Uterus (tissue), 4 donors: ENCODE data around the gene FYTTD1. TPM values are rescaled to one million over a fixed set of nuclear protein-coding genes. Genes with fewer than 3 reads are reported as not detected.
A peak's percentile ranks its signal among the peaks of the same experiment; 100 is the strongest.

Experiments
- DNase-seq, 2 donors: peaks; one replicate each; pipeline ENCODE4 v3.0.0-alpha.2; 2019 to 2020
- H3K27ac ChIP-seq, 2 donors: fragments of 200-600 bp; sonication (generic); 1 replicate in 1 of 2; 2 replicates in 1 of 2; pipeline ENCODE4 v1.5.1; 2016 to 2018
- H3K27me3 ChIP-seq, 2 donors: fragments of 200-600 bp; sonication (generic); one replicate each; pipeline ENCODE4 v1.5.1; 2018 to 2019; ENCODE audit warnings: control low read depth in 1 of 2
- H3K36me3 ChIP-seq, 2 donors: fragments of 200-600 bp; sonication (generic); one replicate each; pipeline ENCODE4 v1.5.1; 2019; ENCODE audit warnings: control low read depth in 1 of 2
- H3K4me1 ChIP-seq, 2 donors: fragments of 200-600 bp; sonication (generic); one replicate each; pipeline ENCODE4 v1.5.1; 2018 to 2019; ENCODE audit warnings: control low read depth in 1 of 2
- H3K4me3 ChIP-seq, 2 donors: fragments of 200-600 bp; sonication (generic); 1 replicate in 1 of 2; 2 replicates in 1 of 2; pipeline ENCODE4 v1.5.1; 2018 to 2019; ENCODE audit warnings: mild to moderate bottlenecking in 1 of 2
- H3K9me3 ChIP-seq, 2 donors: fragments of 200-600 bp; sonication (generic); one replicate each; pipeline ENCODE4 v1.5.1; 2019; ENCODE audit warnings: control low read depth in 1 of 2
- CTCF ChIP-seq, 4 experiments: fragments of 200-600 bp in 2 of 4; fragments of 450-650 bp in 2 of 4; sonication (generic) in 2 of 4; IDR thresholded peaks; one replicate each; pipeline ENCODE4 v1.5.1; 2016 to 2019; ENCODE audit warnings: antibody characterized with exemption in 4 of 4, mild to moderate bottlenecking in 2 of 4, moderate library complexity in 1 of 4
- POLR2A ChIP-seq, 2 donors: fragments of 450-650 bp; IDR thresholded peaks; one replicate each; pipeline ENCODE4 v1.6.1; 2016; ENCODE audit warnings: antibody characterized with exemption in 2 of 2, mild to moderate bottlenecking in 1 of 2, moderate library complexity in 1 of 2
- intact Hi-C: fragments of 100-400 bp; cut with DNase I; formaldehyde crosslinking; loops from one replicate; pipeline ENCODE4 v1.15.1; 2023; ENCODE audit warnings: low total_unique reads
- total RNA-seq, 4 donors: library from RNA; depleted of rRNA in 3 of 4; stranded (reverse); fragments of >200 nt in 3 of 4; gene quantifications; one replicate each; pipeline versions ENCODE4 v1.1.0 to v1.2.4, GENCODE V29; 2014 to 2023
- donor health status: DM: yes; HTN: yes; CAD: no.

The FYTTD1 gene
- total RNA-seq, 4 donors from 2014 or later: 22.5 to 100 (median 45.5) TPM

DNA sequence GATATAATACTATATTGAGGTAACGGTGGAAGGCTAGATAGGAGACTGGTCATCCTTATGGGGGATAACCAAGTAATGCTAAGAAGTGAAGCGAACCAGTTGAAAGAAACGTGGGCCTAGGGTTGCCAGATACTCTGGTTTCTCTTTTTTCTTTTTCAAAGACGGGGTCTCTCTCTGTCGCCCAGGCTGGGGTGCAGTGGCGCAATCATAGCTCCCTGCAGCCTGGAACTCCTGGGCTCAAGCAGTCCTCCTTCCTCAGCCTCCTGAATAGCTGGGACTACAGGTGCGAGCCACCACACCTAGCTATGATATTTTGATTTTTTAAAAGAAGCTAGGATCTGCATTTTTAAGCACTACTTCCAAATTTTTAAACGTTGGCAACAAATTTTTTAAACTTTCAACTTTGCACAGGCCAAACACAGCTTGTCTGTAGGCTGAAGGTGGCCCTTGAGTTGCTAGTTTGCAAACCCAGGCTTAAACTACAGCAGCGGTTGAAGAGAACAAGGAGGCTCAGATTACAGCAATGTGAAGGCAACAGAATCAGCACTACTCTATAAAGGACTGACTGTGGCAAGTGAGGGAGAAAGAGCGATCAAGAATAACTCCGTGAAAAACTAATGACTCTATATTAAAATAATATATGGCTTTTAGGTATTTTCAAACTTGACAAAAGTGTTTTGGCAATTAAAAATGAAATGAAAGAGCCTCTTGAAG, 11.8 kb upstream of the FYTTD1 start:
- intact Hi-C loops: no loop called here
- TF ChIP-seq POLR2A (IDR thresholded peaks at IDR 0.05) (no peak), CTCF (IDR thresholded peaks at IDR 0.05) (no peak)
- DNase-seq: no peak
- H3K27me3 ChIP-seq: no peaks in the 10 kb centered on the region
- no peak overlapping the region for H3K4me3 ChIP-seq
- H3K9me3 ChIP-seq: no peaks in the 10 kb centered on the region
- H3K36me3 ChIP-seq: no peaks in the 10 kb centered on the region
- peak overlapping the region; percentile 73 to 89 for H3K27ac ChIP-seq
- peaks cover 0 to 4% of the 10 kb centered on the region in 2 donors for H3K4me1 ChIP-seq

- Histone ChIP-seq H3K27ac (no peak overlapping the region), H3K27me3 (no peaks in the 10 kb centered on the region), H3K4me1 (no peaks in the 10 kb centered on the region), H3K36me3 (no peaks in the 10 kb centered on the region), H3K9me3 (no peaks in the 10 kb centered on the region), H3K4me3 (no peak overlapping the region)
- intact Hi-C loops: no loop called here
- TF ChIP-seq CTCF (IDR thresholded peaks at IDR 0.05) (no peak), POLR2A (IDR thresholded peaks at IDR 0.05) (no peak)
- no peak for DNase-seq
Measured at GRCh38 chr3:197742787-197743186, 6.9 kb upstream of the FYTTD1 start.

DNA sequence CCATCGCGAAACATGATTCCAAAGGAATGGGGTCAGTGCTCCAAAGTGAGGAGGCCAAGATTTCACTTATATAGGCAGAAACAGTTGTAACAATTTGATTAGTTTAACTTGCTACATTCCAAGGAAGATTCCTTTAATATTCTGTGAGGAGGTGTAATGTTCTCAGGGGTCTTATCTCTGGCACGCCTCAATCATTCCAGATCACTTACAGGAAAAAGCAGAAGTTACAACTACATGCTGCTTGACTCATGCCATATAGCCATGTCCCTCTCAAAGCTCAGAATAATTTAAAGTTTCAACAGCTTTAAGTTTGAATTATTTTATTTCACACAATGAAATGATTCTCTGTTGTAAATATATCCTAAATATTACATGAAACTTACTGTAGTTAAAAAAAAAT, 3.5 kb upstream of the FYTTD1 start:
- no peak overlapping the region for H3K27ac ChIP-seq
- H3K36me3 ChIP-seq: no peaks in the 10 kb centered on the region
- intact Hi-C loops: no loop called here
- H3K4me3 ChIP-seq: no peak overlapping the region
- peaks cover 0 to 5% of the 10 kb centered on the region in 2 donors for H3K4me1 ChIP-seq
- DNase-seq: no peak
- H3K27me3 ChIP-seq: no peaks in the 10 kb centered on the region
- no peaks in the 10 kb centered on the region for H3K9me3 ChIP-seq
- TF ChIP-seq CTCF (IDR thresholded peaks at IDR 0.05): no peak
- no peak for TF ChIP-seq POLR2A (IDR thresholded peaks at IDR 0.05)

DNA sequence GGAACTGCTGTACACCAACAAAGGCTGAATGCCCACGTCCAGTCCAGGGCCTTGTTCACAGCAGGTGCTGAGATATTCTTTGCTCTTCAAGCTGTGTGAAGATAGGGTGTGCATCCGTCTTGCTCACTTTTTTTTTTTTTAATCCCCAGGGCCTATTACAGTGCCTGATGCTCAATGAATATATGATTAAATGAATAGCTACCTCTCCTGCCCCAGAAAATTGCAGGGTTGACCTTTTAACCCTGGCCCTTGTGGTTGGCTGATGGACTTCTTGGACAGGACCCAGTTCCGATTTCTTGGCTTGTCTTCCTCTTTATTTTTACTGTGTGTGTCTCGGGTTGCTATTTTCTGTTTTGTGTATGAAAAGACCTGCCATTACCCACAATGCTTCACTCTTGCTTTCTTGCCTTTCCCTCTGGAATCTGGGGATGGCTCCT, 2.9 kb upstream of the FYTTD1 start:
- peaks cover 5 to 6% of the 10 kb centered on the region in 2 donors for H3K4me1 ChIP-seq
- no peaks in the 10 kb centered on the region for H3K36me3 ChIP-seq
- no peak overlapping the region for H3K4me3 ChIP-seq
- no peaks in the 10 kb centered on the region for H3K9me3 ChIP-seq
- no peak for DNase-seq
- TF ChIP-seq POLR2A (IDR thresholded peaks at IDR 0.05): no peak
- TF ChIP-seq CTCF (IDR thresholded peaks at IDR 0.05): no peak
- intact Hi-C loops: no loop called here
- no peak overlapping the region for H3K27ac ChIP-seq
- H3K27me3 ChIP-seq: no peaks in the 10 kb centered on the region

GRCh38 chr3:197748597-197749314, 927 bp upstream of the FYTTD1 start:
- peaks cover 9 to 10% of the 10 kb centered on the region in 2 donors for H3K4me1 ChIP-seq
- intact Hi-C loops: no loop called here
- no peak for DNase-seq
- TF ChIP-seq POLR2A (IDR thresholded peaks at IDR 0.05) (no peak), CTCF (IDR thresholded peaks at IDR 0.05) (no peak)
- peak overlapping the region; percentile 69 to 74 for H3K4me3 ChIP-seq
- H3K36me3 ChIP-seq: no peaks in the 10 kb centered on the region
- H3K27ac ChIP-seq: peak overlapping the region; percentile 95 to 96
- H3K27me3 ChIP-seq: no peaks in the 10 kb centered on the region
- H3K9me3 ChIP-seq: no peaks in the 10 kb centered on the region
